H1 (cell line): ENCODE results near the gene MKX. TPM values are rescaled to one million over a fixed set of nuclear protein-coding genes. Genes with fewer than 3 reads are reported as not detected.

Experiments
- CTCF ChIP-seq, 3 experiments: IDR thresholded peaks; 1 replicate in 2 of 3; 2 replicates in 1 of 3; pipeline versions ENCODE4 v1.5.1 to v1.6.1; 2011; ENCODE audit warnings: low read length in 3 of 3, mild to moderate bottlenecking in 3 of 3, inconsistent platforms in 2 of 3, low read depth in 1 of 3, moderate library complexity in 1 of 3; ENCODE audit not compliant: insufficient read depth in 1 of 3; ENCODE audit errors: control extremely low read depth in 1 of 3
- NRF1 ChIP-seq: IDR thresholded peaks from 2 replicates; pipeline ENCODE4 v1.6.1; 2011; ENCODE audit warnings: mild to moderate bottlenecking, low read depth, low read length, improper control_type of control experiment
- PHF8 ChIP-seq: fragments of 200-600 bp; sonication (generic); conservative IDR thresholded peaks from 2 replicates; pipeline ENCODE4 v1.7.1; 2012; ENCODE audit warnings: low read depth, mild to moderate bottlenecking, inconsistent platforms, low read length, moderate library complexity
- POLR2A ChIP-seq, 2 experiments: IDR thresholded peaks; 1 replicate in 1 of 2; 2 replicates in 1 of 2; pipeline ENCODE4 v1.6.1; 2011; ENCODE audit warnings: low read depth in 2 of 2, low read length in 2 of 2, mild to moderate bottlenecking in 2 of 2; ENCODE audit errors: control extremely low read depth in 1 of 2
- SAP30 ChIP-seq: fragments of 300-600 bp; sonication (generic); IDR thresholded peaks from 2 replicates; pipeline ENCODE4 v1.7.1; 2012; ENCODE audit warnings: low read length, moderate library complexity, mild to moderate bottlenecking, inconsistent platforms; ENCODE audit not compliant: insufficient read depth, insufficient replicate concordance
- USF2 ChIP-seq: IDR thresholded peaks from 2 replicates; pipeline ENCODE4 v1.6.1; 2011; ENCODE audit warnings: low read length, improper control_type of control experiment
- YY1 ChIP-seq: IDR thresholded peaks from 2 replicates; pipeline ENCODE4 v1.6.1; 2011; ENCODE audit warnings: low read depth, mild to moderate bottlenecking, low read length
- polyA plus RNA-seq, 7 experiments: library from polyadenylated mRNA; depleted of rRNA in 3 of 7; stranded (reverse) in 5 of 7; unstranded in 2 of 7; fragments of >200 nt in 5 of 7; fragments of 200-250 nt in 2 of 7; gene quantifications; 1 replicate in 5 of 7; 2 replicates in 1 of 7; 4 replicates in 1 of 7; pipeline versions ENCODE4 v1.2.1 to v1.2.3, GENCODE V29; 2011 to 2013; ENCODE audit warnings: missing spikeins in 2 of 7, mixed read lengths in 2 of 7
- total RNA-seq: library from RNA; stranded (reverse); fragmentation: NEBNext Ultra II Directional; extraction: Animal tissue kit (Norgen Biotek cat#: 25700); gene quantifications from 2 replicates; pipeline ENCODE4 v1.2.1, GENCODE V29; 2021

MKX gene
- total and polyA plus RNA-seq, 2 of the 8 experiments (the other 6 are each of a cell fraction or from before 2014, with no cell fraction given) = 0.21 to 1.3 TPM

- TF ChIP-seq CTCF (IDR thresholded peaks at IDR 0.05; ENCODE audit: control extremely low read depth in 1 of 3, insufficient read depth in 1 of 3, low read depth in 1 of 3, low read length in 3 of 3) (no peak), POLR2A (IDR thresholded peaks at IDR 0.05; ENCODE audit: control extremely low read depth in 1 of 2, low read depth in 2 of 2, low read length in 2 of 2) (no peak), PHF8 (no peak), NRF1 (no peak), USF2 (no peak), YY1 (no peak), SAP30 (no peak)
Measured at GRCh38 chr10:27701938-27702537, 43.6 kb downstream of the MKX start (continued).
